ENCODE results near the gene PODXL2. TPM values are rescaled to one million over a fixed set of nuclear protein-coding genes. Genes with fewer than 3 reads are reported as not detected.

The PODXL2 gene
- total RNA-seq, 1 experiment from 2014 or later = 15.3 TPM

DNA sequence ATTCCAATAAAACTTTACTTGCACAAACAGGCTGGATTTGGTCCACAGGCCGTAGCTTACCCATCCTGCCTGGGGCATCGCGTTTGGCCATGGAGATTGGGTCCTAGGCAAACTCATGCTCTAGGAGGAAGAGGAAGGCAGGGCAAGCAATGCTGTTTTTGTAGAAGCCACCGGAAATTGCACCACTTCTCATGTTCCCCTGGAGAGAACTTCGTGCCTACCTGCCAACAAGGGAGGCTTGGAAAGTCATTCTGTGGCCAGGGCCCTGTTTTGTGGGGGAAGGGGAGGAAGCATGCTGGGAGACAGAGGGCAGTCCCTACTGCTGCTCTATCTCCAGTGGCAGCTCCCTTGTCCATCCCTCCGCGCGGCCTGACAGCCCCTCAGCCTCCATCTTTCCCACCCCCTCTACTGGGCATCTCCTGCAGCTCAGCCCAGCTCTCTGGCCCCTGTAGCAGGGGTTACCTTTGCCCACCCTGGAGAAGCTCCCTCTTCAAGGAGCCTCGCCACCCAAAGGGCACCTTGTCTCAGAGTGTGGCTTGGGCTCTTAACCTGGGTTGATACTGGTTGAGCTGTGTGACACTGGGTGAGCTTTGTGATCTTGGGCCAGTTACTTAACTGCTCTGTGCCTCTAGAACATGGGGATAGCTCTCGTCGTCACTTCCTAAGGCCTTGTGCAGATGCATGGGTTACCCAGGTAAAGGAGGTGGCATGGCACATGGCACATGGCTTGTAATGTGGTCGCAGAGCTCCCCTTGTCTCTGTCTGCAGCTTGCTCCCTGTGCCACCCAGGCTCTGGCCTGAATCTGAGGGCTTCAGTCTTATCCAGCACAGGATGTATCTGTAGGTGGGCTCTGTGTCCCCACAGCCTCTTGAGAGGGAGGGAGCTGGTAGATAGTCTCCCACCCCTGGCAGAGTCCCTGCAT lies 49.9 kb downstream of the PODXL2 start:
- in situ Hi-C loops (cut with HindIII; ENCODE audit: low pct_unique_long_range_greater_than_20kb, low sequenced_read_pairs) = no loop called here

DNA sequence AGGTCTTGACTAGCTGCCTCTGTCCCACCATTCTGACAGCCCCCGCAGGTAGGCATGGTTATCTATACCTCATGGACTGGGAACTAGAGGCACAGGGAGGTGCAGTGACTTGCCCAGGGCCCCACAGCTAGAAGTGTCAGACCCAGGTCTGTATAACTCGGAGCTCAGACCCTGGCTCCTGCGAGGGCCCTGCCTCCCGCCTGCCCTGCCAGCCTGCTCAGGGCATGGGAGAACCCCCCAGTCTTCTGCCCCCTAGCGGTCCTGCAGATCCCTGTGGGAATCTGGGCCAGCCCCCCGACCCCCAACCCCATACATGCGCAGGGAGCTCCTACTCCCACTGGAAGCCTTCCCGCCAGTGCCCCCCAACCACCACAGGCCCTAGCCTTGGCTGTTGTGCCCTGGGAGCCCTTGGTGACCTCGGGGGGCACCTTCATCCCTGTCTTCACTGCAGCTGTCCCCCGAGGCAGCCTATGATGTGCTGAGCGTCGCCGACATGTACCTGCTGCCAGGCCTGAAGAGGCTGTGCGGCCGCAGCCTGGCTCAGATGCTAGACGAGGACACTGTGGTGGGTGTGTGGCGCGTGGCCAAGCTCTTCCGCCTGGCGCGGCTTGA lies 50.7 kb downstream of the PODXL2 start:
- H3K4me3 ChIP-seq (ENCODE audit: low read depth in 2 of 2, low read length in 2 of 2) = no peak overlapping the region
- no peaks in the 10 kb centered on the region for H3K36me3 ChIP-seq (ENCODE audit: control insufficient read depth, insufficient read depth, low read length)
- TF ChIP-seq TCF7L2 (IDR thresholded peaks at IDR 0.05; ENCODE audit: low read depth, low read length) = no peak
- TF ChIP-seq POLR2AphosphoS5 (IDR thresholded peaks at IDR 0.05; ENCODE audit: low read depth, low read length) = no peak
- TF ChIP-seq, protein P1, sequence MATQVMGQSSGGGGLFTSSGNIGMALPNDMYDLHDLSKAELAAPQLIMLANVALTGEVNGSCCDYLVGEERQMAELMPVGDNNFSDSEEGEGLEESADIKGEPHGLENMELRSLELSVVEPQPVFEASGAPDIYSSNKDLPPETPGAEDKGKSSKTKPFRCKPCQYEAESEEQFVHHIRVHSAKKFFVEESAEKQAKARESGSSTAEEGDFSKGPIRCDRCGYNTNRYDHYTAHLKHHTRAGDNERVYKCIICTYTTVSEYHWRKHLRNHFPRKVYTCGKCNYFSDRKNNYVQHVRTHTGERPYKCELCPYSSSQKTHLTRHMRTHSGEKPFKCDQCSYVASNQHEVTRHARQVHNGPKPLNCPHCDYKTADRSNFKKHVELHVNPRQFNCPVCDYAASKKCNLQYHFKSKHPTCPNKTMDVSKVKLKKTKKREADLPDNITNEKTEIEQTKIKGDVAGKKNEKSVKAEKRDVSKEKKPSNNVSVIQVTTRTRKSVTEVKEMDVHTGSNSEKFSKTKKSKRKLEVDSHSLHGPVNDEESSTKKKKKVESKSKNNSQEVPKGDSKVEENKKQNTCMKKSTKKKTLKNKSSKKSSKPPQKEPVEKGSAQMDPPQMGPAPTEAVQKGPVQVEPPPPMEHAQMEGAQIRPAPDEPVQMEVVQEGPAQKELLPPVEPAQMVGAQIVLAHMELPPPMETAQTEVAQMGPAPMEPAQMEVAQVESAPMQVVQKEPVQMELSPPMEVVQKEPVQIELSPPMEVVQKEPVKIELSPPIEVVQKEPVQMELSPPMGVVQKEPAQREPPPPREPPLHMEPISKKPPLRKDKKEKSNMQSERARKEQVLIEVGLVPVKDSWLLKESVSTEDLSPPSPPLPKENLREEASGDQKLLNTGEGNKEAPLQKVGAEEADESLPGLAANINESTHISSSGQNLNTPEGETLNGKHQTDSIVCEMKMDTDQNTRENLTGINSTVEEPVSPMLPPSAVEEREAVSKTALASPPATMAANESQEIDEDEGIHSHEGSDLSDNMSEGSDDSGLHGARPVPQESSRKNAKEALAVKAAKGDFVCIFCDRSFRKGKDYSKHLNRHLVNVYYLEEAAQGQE (IDR thresholded peaks at IDR 0.05; ENCODE audit: insufficient read depth in 1 of 2, low read depth in 2 of 2, low read length in 1 of 2) = no peak
- no peak for TF ChIP-seq SIN3A (IDR thresholded peaks at IDR 0.05; ENCODE audit: borderline replicate concordance, insufficient read depth, low read depth, low read length)
- TF ChIP-seq, protein P2, sequence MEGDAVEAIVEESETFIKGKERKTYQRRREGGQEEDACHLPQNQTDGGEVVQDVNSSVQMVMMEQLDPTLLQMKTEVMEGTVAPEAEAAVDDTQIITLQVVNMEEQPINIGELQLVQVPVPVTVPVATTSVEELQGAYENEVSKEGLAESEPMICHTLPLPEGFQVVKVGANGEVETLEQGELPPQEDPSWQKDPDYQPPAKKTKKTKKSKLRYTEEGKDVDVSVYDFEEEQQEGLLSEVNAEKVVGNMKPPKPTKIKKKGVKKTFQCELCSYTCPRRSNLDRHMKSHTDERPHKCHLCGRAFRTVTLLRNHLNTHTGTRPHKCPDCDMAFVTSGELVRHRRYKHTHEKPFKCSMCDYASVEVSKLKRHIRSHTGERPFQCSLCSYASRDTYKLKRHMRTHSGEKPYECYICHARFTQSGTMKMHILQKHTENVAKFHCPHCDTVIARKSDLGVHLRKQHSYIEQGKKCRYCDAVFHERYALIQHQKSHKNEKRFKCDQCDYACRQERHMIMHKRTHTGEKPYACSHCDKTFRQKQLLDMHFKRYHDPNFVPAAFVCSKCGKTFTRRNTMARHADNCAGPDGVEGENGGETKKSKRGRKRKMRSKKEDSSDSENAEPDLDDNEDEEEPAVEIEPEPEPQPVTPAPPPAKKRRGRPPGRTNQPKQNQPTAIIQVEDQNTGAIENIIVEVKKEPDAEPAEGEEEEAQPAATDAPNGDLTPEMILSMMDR (IDR thresholded peaks at IDR 0.05) = no peak; the same call in 1 of the 2 replicates
- DNase-seq (ENCODE audit: low read depth, low spot score) = no peak
- intact Hi-C loops (cut with micrococcal nuclease; ENCODE audit: unreplicated experiment) = no loop called here
- in situ Hi-C loops (cut with HindIII; ENCODE audit: low pct_unique_long_range_greater_than_20kb, low sequenced_read_pairs) = no loop called here
- no peaks in the 10 kb centered on the region for H3K27me3 ChIP-seq (ENCODE audit: control insufficient read depth, insufficient read depth, low read length)
- ChIA-PET POLR2A (no interaction called here), CTCF (interaction anchor here (0.6 to 1.1 kb wide), 4 partner anchors 32 to 173 kb away, joined by 3 to 4 read pairs (median 4); no protein-coding TSS in a partner anchor)
- ATAC-seq = no peak
- H3K27ac ChIP-seq (ENCODE audit: low read length) = no peak overlapping the region
- BruUV-seq (replicated peaks) = no TSS peak
- H3K4me1 ChIP-seq (ENCODE audit: control insufficient read depth, insufficient read depth, low read length) = no peaks in the 10 kb centered on the region
- H3K9me3 ChIP-seq (ENCODE audit: control insufficient read depth, insufficient read depth, low read depth, low read length) = no peaks in the 10 kb centered on the region

More for the DNA sequence above, 49.9 kb downstream of the PODXL2 start:
- Histone ChIP-seq H3K4me1 (ENCODE audit: control insufficient read depth, insufficient read depth, low read length) (no peaks in the 10 kb centered on the region), H3K9me3 (ENCODE audit: control insufficient read depth, insufficient read depth, low read depth, low read length) (no peaks in the 10 kb centered on the region), H3K36me3 (ENCODE audit: control insufficient read depth, insufficient read depth, low read length) (no peaks in the 10 kb centered on the region), H3K27me3 (ENCODE audit: control insufficient read depth, insufficient read depth, low read length) (no peaks in the 10 kb centered on the region), H3K27ac (ENCODE audit: low read length) (no peak overlapping the region), H3K4me3 (ENCODE audit: low read depth in 2 of 2, low read length in 2 of 2) (no peak overlapping the region)
- intact Hi-C loops (cut with micrococcal nuclease; ENCODE audit: unreplicated experiment) = no loop called here
- no TSS peak for BruUV-seq (replicated peaks)
- CTCF ChIA-PET = interaction anchor here (0.6 to 1.1 kb wide), 2 partner anchors 103 to 174 kb away, joined by 3 to 4 read pairs; no protein-coding TSS in a partner anchor
- POLR2A ChIA-PET = no interaction called here
- no peak for TF ChIP-seq POLR2AphosphoS5 (IDR thresholded peaks at IDR 0.05; ENCODE audit: low read depth, low read length)
- TF ChIP-seq, protein P2 (IDR thresholded peaks at IDR 0.05) = no peak
- TF ChIP-seq, protein P1 (IDR thresholded peaks at IDR 0.05; ENCODE audit: insufficient read depth in 1 of 2, low read depth in 2 of 2, low read length in 1 of 2) = no peak
- no peak for TF ChIP-seq SIN3A (IDR thresholded peaks at IDR 0.05; ENCODE audit: borderline replicate concordance, insufficient read depth, low read depth, low read length)
- no peak for TF ChIP-seq TCF7L2 (IDR thresholded peaks at IDR 0.05; ENCODE audit: low read depth, low read length)
- ATAC-seq (no peak), DNase-seq (ENCODE audit: low read depth, low spot score) (no peak)

Data from Panc1 (cell line).